Measurements from ENCODE around the gene RPS19. TPM values are rescaled to one million over a fixed set of nuclear protein-coding genes. Genes with fewer than 3 reads are reported as not detected.

RPS19 gene
- total RNA-seq, 1 donor, result 600 TPM

GRCh38 chr19:41902594-41902993 lies 42.5 kb downstream of the RPS19 start:
- TF ChIP-seq, protein P1, sequence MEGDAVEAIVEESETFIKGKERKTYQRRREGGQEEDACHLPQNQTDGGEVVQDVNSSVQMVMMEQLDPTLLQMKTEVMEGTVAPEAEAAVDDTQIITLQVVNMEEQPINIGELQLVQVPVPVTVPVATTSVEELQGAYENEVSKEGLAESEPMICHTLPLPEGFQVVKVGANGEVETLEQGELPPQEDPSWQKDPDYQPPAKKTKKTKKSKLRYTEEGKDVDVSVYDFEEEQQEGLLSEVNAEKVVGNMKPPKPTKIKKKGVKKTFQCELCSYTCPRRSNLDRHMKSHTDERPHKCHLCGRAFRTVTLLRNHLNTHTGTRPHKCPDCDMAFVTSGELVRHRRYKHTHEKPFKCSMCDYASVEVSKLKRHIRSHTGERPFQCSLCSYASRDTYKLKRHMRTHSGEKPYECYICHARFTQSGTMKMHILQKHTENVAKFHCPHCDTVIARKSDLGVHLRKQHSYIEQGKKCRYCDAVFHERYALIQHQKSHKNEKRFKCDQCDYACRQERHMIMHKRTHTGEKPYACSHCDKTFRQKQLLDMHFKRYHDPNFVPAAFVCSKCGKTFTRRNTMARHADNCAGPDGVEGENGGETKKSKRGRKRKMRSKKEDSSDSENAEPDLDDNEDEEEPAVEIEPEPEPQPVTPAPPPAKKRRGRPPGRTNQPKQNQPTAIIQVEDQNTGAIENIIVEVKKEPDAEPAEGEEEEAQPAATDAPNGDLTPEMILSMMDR (IDR thresholded peaks at IDR 0.05; ENCODE audit: insufficient read depth, low read depth, low read length), result no peak
- H3K4me3 ChIP-seq (ENCODE audit: low read depth, low read length), result no peak overlapping the region
- DNase-seq (ENCODE audit: low read depth), result no peak

GRCh38 chr19:41903193-41903953 lies 43.3 kb downstream of the RPS19 start:
- H3K4me3 ChIP-seq (ENCODE audit: low read depth, low read length), result no peak overlapping the region
- TF ChIP-seq, protein P1 (IDR thresholded peaks at IDR 0.05; ENCODE audit: insufficient read depth, low read depth, low read length), result no peak
- DNase-seq (ENCODE audit: low read depth), result no peak

DNA sequence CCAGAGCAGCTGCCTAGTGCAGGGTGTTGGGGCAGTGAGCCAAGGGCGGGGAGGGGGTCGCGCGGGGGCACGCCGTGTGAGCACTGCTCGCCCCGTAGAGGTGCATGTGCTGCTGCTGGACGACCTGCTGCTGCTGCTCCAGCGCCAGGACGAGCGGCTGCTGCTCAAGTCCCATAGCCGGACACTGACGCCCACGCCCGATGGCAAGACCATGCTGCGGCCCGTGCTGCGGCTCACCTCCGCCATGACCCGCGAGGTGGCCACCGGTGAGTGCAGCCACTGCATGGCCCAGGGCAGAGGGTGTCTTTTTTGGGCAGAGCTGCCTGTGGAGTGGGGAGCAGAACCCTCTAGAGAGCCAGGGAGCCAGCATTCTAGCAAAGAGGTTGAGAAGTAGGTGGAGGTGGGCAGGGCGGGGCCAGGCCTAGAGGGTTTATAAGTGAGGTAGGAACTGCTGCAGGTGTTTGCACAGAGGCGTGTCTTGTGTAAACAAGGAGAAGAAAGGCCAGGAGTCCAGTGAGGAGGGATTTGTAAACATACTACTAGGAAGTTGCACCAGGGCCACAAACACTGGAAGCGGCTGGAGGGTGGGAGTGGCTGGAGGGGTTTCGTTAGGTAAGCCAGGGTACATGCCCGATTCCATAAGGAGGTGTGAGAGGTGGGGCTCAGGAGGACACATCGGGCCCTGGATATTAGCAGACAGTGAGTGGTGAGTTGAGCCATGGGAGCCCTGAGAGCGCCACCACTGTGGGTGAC lies 44.2 kb downstream of the RPS19 start:
- DNase-seq (ENCODE audit: low read depth), result no peak
- no peak overlapping the region for H3K4me3 ChIP-seq (ENCODE audit: low read depth, low read length)
- TF ChIP-seq, protein P1 (IDR thresholded peaks at IDR 0.05; ENCODE audit: insufficient read depth, low read depth, low read length), result no peak

- H3K4me3 ChIP-seq (ENCODE audit: low read depth, low read length), result no peak overlapping the region
- TF ChIP-seq, protein P1 (IDR thresholded peaks at IDR 0.05; ENCODE audit: insufficient read depth, low read depth, low read length), result no peak
- DNase-seq (ENCODE audit: low read depth), result no peak
These were observed 45.4 kb downstream of the RPS19 start for GRCh38 chr19:41905273-41906002.

- no peak overlapping the region for H3K4me3 ChIP-seq (ENCODE audit: low read depth, low read length)
- DNase-seq (ENCODE audit: low read depth), result no peak
- TF ChIP-seq, protein P1 (IDR thresholded peaks at IDR 0.05; ENCODE audit: insufficient read depth, low read depth, low read length), result no peak
These were observed 46.2 kb downstream of the RPS19 start for GRCh38 chr19:41906271-41906670.

DNA sequence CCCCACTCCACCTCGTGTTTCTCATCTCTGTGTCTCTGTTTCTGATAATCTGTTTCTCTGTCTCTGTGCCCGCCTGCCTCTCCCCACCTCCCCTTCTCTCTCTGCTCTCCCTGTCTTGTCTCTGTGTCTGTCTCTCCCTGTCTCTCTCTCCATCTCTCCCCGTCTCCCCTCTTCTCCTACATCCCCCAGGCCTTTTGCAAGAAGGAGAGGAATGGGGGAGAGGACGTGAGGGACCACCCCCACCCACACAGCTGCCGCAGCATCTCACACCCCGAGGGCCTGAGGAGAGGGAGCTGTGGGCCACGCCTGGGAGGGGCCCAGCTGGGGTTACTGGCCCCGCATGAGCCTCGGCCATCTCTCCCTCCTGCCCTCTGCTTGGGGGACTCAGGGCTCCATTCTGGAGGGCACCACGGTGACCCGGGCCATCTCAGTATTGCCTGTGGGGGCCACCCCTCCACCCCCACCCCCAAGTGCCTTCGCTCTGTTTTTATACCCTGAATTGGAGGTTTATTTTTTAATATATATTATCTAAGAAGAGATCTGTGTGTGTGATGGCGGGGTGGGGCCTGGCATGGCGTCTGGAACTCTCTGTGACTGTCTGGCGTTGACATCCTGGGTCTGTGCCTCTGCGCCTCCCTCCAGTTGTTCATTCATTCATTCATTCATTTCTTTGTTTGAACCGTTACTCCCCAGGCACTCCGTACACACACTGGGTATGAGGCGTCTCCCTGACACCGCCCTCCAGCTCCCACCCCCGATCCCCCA lies 47.0 kb downstream of the RPS19 start:
- DNase-seq (ENCODE audit: low read depth), result no peak
- no peak overlapping the region for H3K4me3 ChIP-seq (ENCODE audit: low read depth, low read length)
- TF ChIP-seq, protein P1 (IDR thresholded peaks at IDR 0.05; ENCODE audit: insufficient read depth, low read depth, low read length), result no peak

All from fibroblast of villous mesenchyme (primary cell).